Measurements from ENCODE around the gene FLVCR1. TPM values are rescaled to one million over a fixed set of nuclear protein-coding genes. Genes with fewer than 3 reads are reported as not detected.
A peak's percentile ranks its signal among the peaks of the same experiment; 100 is the strongest.

The FLVCR1 gene
- polyA plus RNA-seq, 3 donors: 1.8 to 5.5 (median 2.8) TPM

DNA sequence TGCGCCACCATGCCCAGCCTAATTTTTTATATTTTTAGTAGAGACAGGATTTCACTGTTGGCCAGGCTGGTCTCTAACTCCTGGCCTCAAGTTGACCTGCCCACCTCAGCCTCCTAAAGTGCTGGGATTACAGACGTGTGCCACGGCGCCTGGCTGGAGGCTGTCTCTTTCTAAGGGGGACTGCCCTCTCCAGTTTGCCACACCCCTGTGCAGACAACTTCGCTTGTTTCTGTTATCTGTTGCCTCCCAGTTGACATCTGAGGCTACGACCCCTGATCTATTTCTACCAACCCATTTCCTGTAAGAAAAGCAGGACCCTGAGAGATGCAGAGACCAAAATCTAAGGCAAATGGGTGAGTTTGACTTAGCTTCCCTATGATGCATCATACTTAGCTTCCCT lies 68.3 kb downstream of the FLVCR1 start:
- no peaks in the 10 kb centered on the region for H3K9me3 ChIP-seq (replicated peaks in 1 of 2; ENCODE audit: control insufficient read depth in 1 of 2, insufficient read depth in 1 of 2, low read length in 2 of 2)
- H3K4me2 ChIP-seq (replicated peaks; ENCODE audit: extremely low read depth, low read length, poor library complexity, severe bottlenecking): no peak overlapping the region
- H4K20me1 ChIP-seq (ENCODE audit: insufficient read depth, low read length): no peaks in the 10 kb centered on the region
- no peak overlapping the region for H3K27ac ChIP-seq (ENCODE audit: low read depth in 1 of 2, low read length in 2 of 2)
- H3K36me3 ChIP-seq (replicated peaks in 1 of 2; ENCODE audit: control insufficient read depth in 1 of 2, insufficient read depth in 2 of 2, low read length in 2 of 2): no peaks in the 10 kb centered on the region
- WGBS (ENCODE audit: insufficient coverage): 96% methylated on average over 5 of the region's 6 CpGs
- H2AFZ ChIP-seq (ENCODE audit: insufficient read depth, low read depth, low read length, poor library complexity, severe bottlenecking): no peak overlapping the region
- no peaks in the 10 kb centered on the region for H3K27me3 ChIP-seq (ENCODE audit: control insufficient read depth in 2 of 2, insufficient read depth in 2 of 2, low read length in 2 of 2)
- no peak for DNase-seq
- no peak overlapping the region for H3K4me3 ChIP-seq (replicated peaks in 1 of 3; ENCODE audit: low read depth in 2 of 3, low read length in 3 of 3)
- Mint-ChIP-seq H3K9me3 (peaks cover 0 to 2% (median 0%) of the 10 kb centered on the region in 7 donors), H3K4me1 (peaks cover 4% of the 10 kb centered on the region), H3K27ac (peak overlapping the region in 1 of 7 donors; percentile 61), H3K36me3 (no peaks in the 10 kb centered on the region), H3K4me3 (no peak overlapping the region), H3K27me3 (ENCODE audit: low read depth in 3 of 3) (peaks cover 0 to 5% (median 5%) of the 10 kb centered on the region in 3 donors)
- H3K9ac ChIP-seq (ENCODE audit: insufficient read depth, low read length, poor library complexity, severe bottlenecking): no peak overlapping the region
- TF ChIP-seq CTCF (IDR thresholded peaks at IDR 0.05): no peak
- intact Hi-C loops (cut with micrococcal nuclease): no loop called here
- no peaks in the 10 kb centered on the region for H3K79me2 ChIP-seq (ENCODE audit: insufficient read depth, low read length)
- H3K4me1 ChIP-seq (ENCODE audit: control insufficient read depth in 1 of 2, insufficient read depth in 2 of 2, low read length in 2 of 2): no peaks in the 10 kb centered on the region

- H3K36me3 Mint-ChIP-seq: no peaks in the 10 kb centered on the region
- DNase-seq: no peak
- Histone ChIP-seq H3K36me3 (replicated peaks in 1 of 2; ENCODE audit: control insufficient read depth in 1 of 2, insufficient read depth in 2 of 2, low read length in 2 of 2) (no peaks in the 10 kb centered on the region), H3K4me3 (replicated peaks in 1 of 3; ENCODE audit: low read depth in 2 of 3, low read length in 3 of 3) (no peak overlapping the region), H3K4me1 (ENCODE audit: control insufficient read depth in 1 of 2, insufficient read depth in 2 of 2, low read length in 2 of 2) (no peaks in the 10 kb centered on the region), H3K27ac (ENCODE audit: low read depth in 1 of 2, low read length in 2 of 2) (no peak overlapping the region), H2AFZ (ENCODE audit: insufficient read depth, low read depth, low read length, poor library complexity, severe bottlenecking) (no peak overlapping the region), H3K9ac (ENCODE audit: insufficient read depth, low read length, poor library complexity, severe bottlenecking) (no peak overlapping the region), H3K9me3 (replicated peaks in 1 of 2; ENCODE audit: control insufficient read depth in 1 of 2, insufficient read depth in 1 of 2, low read length in 2 of 2) (no peaks in the 10 kb centered on the region), H3K27me3 (ENCODE audit: control insufficient read depth in 2 of 2, insufficient read depth in 2 of 2, low read length in 2 of 2) (no peaks in the 10 kb centered on the region), H3K79me2 (ENCODE audit: insufficient read depth, low read length) (no peaks in the 10 kb centered on the region), H3K4me2 (replicated peaks; ENCODE audit: extremely low read depth, low read length, poor library complexity, severe bottlenecking) (no peak overlapping the region), H4K20me1 (ENCODE audit: insufficient read depth, low read length) (no peaks in the 10 kb centered on the region)
- peaks cover 0 to 2% (median 0%) of the 10 kb centered on the region in 7 donors for H3K9me3 Mint-ChIP-seq
- WGBS (ENCODE audit: insufficient coverage): 53% methylated on average over 8 of the region's 10 CpGs
- H3K27me3 Mint-ChIP-seq (ENCODE audit: low read depth in 3 of 3): peaks cover 2 to 5% (median 3%) of the 10 kb centered on the region in 3 donors
- H3K4me1 Mint-ChIP-seq: peaks cover 4% of the 10 kb centered on the region
- H3K4me3 Mint-ChIP-seq: no peak overlapping the region
- TF ChIP-seq CTCF (IDR thresholded peaks at IDR 0.05): no peak
- intact Hi-C loops (cut with micrococcal nuclease): no loop called here
- peak overlapping the region in 2 of 7 donors; percentile 57 to 61 for H3K27ac Mint-ChIP-seq
These were observed 70.5 kb downstream of the FLVCR1 start for GRCh38 chr1:212928323-212929291.

Data from CD14-positive monocyte (primary cell).